Body of pancreas (tissue), 4 donors: ENCODE measurements around the gene NPIPB8. TPM values are rescaled to one million over a fixed set of nuclear protein-coding genes. Genes with fewer than 3 reads are reported as not detected.
"Not testable (repeated sequence)": the region's sequence is repeated elsewhere in the genome, so short reads cannot be mapped to it uniquely, and the experiment has no call there.

Source experiments
- ATAC-seq: fragments of 150-250 bp; one replicate; pipeline ENCODE4 v1.9.1; 2016
- DNase-seq, 4 donors: peaks; one replicate each; pipeline ENCODE4 v3.0.0-alpha.2; 2019
- H3K27ac ChIP-seq, 4 donors: fragments of 200-600 bp; sonication (generic); 1 replicate in 3 of 4; 2 replicates in 1 of 4; pipeline versions ENCODE4 v1.5.1 to v1.6.1; 2016 to 2019; ENCODE audit warnings: mild to moderate bottlenecking in 1 of 4, mixed read lengths in 1 of 4, moderate library complexity in 1 of 4
- H3K27me3 ChIP-seq, 2 donors: fragments of 200-600 bp; sonication (generic); one replicate each; pipeline ENCODE4 v1.6.0; 2016; ENCODE audit warnings: mild to moderate bottlenecking in 1 of 2
- H3K36me3 ChIP-seq, 2 donors: fragments of 200-600 bp; sonication (generic); replicated peaks in 1 of 2; 2 replicates each; pipeline ENCODE4 v1.5.1; 2016; ENCODE audit warnings: low read depth in 2 of 2; ENCODE audit not compliant: insufficient read depth in 1 of 2
- H3K4me1 ChIP-seq: fragments of 200-600 bp; sonication (generic); one replicate; pipeline ENCODE4 v1.6.0; 2016
- H3K4me3 ChIP-seq, 2 donors: fragments of 200-600 bp; sonication (generic); 1 replicate in 1 of 2; 2 replicates in 1 of 2; pipeline ENCODE4 v1.5.1; 2016 to 2019
- H3K9me3 ChIP-seq, 3 donors: fragments of 200-600 bp; sonication (generic); 1 replicate in 2 of 3; 2 replicates in 1 of 3; pipeline ENCODE4 v1.5.1; 2016
- POLR2A ChIP-seq, 3 donors: fragments of 450-650 bp; IDR thresholded peaks; one replicate each; pipeline ENCODE4 v1.6.1; 2016; ENCODE audit warnings: antibody characterized with exemption in 3 of 3, mild to moderate bottlenecking in 2 of 3
- WGBS, 2 donors: methylation state at CpG; one replicate each; pipeline ENCODE4 v1.1.5; 2017; 5-methylcytosine and 5-hydroxymethylcytosine counted together
- intact Hi-C: fragments of 100-400 bp; cut with DNase I; formaldehyde crosslinking; loops from one replicate; pipeline ENCODE4 v1.15.1; 2023
- total RNA-seq, 2 donors: library from RNA; depleted of rRNA; stranded (reverse); fragments of >200 nt; gene quantifications; one replicate each; pipeline ENCODE4 v1.1.0, GENCODE V29; 2016
- TF ChIP-seq, protein P1 (sequence below), 7 experiments: fragments of 450-650 bp in 4 of 7; fragments of 200-600 bp in 3 of 7; sonication (generic) in 3 of 7; IDR thresholded peaks; one replicate each; pipeline ENCODE4 v1.5.1; 2016 to 2019; ENCODE audit warnings: antibody characterized with exemption in 7 of 7

The NPIPB8 gene
- total RNA-seq = under 1 TPM in 1 of 2 donors, not detected in 1; 0.52 TPM

DNA sequence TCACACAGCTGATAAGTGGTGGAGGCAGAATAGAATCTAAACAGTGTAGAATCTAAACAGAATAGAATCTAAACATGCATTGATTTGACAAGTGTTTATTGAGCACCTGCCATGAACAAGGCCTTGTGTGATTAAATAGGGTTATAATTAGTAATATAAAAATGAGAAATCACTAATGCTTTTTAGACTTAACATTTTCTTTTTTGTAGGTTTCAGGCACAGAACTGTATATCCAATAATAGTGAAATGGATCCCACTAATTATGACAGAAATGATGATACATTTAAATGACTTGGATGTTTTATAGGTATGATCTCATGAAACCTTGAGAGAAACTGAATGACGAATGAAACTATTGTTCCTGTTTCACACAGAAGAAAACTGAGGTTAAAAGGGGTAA is at the start of gene NPIPB8:
Gene NPIPB8 (plus strand): TSS at position 301 of the 400 bp plus-strand sequence. CDS start 296 bp downstream, outside the sequence.
- not testable (repeated sequence) for ATAC-seq, H3K4me3 ChIP-seq
- WGBS, 2 donors = 50 to 100% methylated on average over 1 of the region's 1 CpG

DNA sequence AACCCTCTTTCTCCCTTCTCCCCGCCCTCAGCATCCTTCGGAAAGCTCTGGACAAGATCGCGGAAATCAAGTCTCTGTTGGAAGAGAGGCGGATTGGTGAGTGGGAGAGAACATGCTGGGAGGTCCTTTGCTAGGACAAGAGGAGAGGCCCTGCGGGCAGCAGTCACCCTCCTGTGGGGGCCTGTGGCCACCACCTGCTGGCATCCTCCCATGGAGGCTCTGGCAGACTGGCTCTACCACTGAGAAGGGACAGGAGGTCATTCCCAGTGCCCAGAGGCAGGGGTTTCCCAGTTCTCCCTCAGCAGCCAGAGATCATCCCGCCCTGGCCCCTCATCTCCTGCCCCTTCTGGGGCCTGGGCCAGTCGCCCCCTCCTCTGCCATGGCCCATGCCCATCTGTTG is 48.8 kb upstream of the NPIPB8 start:
- no peak overlapping the region for H3K27ac ChIP-seq
- no peak overlapping the region for H3K4me3 ChIP-seq
- intact Hi-C loops = no loop called here
- no peak for TF ChIP-seq POLR2A (IDR thresholded peaks at IDR 0.05)
- TF ChIP-seq, protein P1, sequence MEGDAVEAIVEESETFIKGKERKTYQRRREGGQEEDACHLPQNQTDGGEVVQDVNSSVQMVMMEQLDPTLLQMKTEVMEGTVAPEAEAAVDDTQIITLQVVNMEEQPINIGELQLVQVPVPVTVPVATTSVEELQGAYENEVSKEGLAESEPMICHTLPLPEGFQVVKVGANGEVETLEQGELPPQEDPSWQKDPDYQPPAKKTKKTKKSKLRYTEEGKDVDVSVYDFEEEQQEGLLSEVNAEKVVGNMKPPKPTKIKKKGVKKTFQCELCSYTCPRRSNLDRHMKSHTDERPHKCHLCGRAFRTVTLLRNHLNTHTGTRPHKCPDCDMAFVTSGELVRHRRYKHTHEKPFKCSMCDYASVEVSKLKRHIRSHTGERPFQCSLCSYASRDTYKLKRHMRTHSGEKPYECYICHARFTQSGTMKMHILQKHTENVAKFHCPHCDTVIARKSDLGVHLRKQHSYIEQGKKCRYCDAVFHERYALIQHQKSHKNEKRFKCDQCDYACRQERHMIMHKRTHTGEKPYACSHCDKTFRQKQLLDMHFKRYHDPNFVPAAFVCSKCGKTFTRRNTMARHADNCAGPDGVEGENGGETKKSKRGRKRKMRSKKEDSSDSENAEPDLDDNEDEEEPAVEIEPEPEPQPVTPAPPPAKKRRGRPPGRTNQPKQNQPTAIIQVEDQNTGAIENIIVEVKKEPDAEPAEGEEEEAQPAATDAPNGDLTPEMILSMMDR (IDR thresholded peaks at IDR 0.05) = no peak
- WGBS, 2 donors = 92 to 94% methylated on average over 6 to 8 of the region's 8 CpGs
- H3K27me3 ChIP-seq = no peaks in the 10 kb centered on the region
- ATAC-seq (no peak), DNase-seq (no peak)
- H3K4me1 ChIP-seq = peaks cover 9% of the 10 kb centered on the region
- H3K9me3 ChIP-seq = no peaks in the 10 kb centered on the region
- peaks cover 11 to 15% of the 10 kb centered on the region in 2 donors for H3K36me3 ChIP-seq

More for the DNA sequence above, at the start of gene NPIPB8:
- H3K36me3 ChIP-seq, DNase-seq, H3K9me3 ChIP-seq, intact Hi-C loops, H3K4me1 ChIP-seq, H3K27ac ChIP-seq, H3K27me3 ChIP-seq: not testable (repeated sequence)

DNA sequence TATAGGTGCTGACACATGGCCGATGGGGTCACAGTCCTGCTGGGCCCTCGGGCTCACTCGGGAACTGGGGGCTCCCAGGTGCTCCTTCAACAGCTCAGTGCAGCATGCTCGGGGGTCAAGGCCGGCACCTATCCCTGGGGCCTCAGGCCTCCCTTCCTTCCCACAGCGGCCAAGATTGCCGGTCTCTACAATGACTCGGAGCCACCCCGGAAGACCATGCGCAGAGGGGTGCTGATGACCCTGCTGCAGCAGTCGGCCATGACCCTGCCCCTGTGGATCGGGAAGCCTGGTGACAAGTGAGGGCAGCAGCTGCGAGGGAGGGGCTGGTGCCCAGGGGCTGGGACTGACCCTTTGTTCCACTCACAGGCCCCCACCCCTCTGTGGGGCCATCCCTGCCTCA is 47.9 kb upstream of the NPIPB8 start:
- Histone ChIP-seq H3K4me1 (peaks cover 9% of the 10 kb centered on the region), H3K36me3 (peaks cover 11 to 15% of the 10 kb centered on the region in 2 donors), H3K4me3 (no peak overlapping the region), H3K27ac (no peak overlapping the region), H3K9me3 (no peaks in the 10 kb centered on the region), H3K27me3 (no peaks in the 10 kb centered on the region)
- ATAC-seq (no peak), DNase-seq (no peak)
- TF ChIP-seq, protein P1 (IDR thresholded peaks at IDR 0.05) = no peak
- TF ChIP-seq POLR2A (IDR thresholded peaks at IDR 0.05) = no peak
- WGBS, 2 donors = 91 to 93% methylated on average over 4 to 7 of the region's 13 CpGs
- intact Hi-C loops = no loop called here

DNA sequence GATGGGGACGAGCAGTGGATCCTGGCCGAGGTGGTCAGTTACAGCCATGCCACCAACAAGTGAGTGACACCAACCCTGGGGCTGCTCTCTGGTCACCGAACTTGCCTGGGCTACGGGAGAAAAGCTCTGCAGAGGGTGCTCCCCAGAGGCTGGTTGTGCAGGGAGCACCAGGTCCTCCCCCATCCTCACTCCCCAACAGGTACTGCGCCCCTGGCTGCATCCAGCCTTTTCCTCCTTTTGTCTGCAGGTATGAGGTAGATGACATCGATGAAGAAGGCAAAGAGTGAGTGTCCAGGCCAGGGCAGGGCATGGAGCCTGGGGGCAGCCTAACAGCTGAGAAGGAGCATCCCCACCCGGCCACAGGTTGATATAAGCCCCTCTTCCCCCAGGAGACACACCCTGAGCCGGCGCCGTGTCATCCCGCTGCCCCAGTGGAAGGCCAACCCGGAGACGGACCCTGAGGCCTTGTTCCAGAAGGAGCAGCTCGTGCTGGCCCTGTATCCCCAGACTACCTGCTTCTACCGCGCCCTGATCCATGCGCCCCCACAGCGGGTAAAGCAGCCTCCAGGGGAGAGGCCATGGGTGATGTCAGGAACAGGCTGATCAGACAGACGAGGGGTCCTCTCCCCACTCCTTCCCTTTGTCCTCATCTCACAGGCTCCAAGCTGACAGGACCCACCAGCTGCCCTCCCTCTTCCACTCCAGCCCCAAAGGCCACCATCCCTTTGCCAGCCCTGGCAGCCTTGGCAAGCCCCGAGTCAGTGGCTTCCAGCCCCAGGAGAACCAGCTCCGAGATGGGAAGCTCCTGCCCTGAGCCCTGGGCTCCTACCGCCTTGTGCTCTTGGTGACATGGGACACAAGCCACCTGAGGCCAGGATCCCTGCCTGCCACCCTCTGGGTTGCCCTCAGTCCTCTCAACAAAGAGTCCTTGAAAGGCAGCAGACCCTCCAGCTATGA is 47.2 kb upstream of the NPIPB8 start:
- Histone ChIP-seq H3K27ac (no peak overlapping the region), H3K36me3 (peaks cover 11 to 12% of the 10 kb centered on the region in 2 donors), H3K9me3 (no peaks in the 10 kb centered on the region), H3K4me1 (peaks cover 11% of the 10 kb centered on the region), H3K4me3 (no peak overlapping the region), H3K27me3 (no peaks in the 10 kb centered on the region)
- no peak for DNase-seq
- 92 to 96% methylated on average over 15 to 22 of the region's 22 CpGs for WGBS, 2 donors
- intact Hi-C loops = no loop called here
- no peak for TF ChIP-seq POLR2A (IDR thresholded peaks at IDR 0.05)
- no peak for ATAC-seq

DNA sequence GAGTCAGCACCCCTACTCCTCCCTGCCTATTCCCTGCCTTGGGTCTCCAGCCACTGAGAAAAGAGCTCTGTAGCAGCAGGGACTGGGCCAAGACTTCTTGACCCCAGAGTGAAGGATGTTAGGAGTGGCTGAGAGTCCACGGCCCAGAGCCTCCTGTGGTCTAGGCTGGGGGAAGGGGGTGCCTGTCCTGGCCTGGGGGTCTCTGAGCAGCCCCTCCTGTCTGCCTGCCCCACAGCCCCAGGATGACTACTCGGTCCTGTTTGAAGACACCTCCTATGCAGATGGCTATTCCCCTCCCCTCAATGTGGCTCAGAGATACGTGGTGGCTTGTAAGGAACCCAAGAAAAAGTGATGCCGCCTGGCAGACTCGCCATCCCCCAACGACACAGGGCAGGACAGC is 46.5 kb upstream of the NPIPB8 start:
- Histone ChIP-seq H3K9me3 (no peaks in the 10 kb centered on the region), H3K4me1 (peaks cover 12% of the 10 kb centered on the region), H3K36me3 (peaks cover 11 to 12% of the 10 kb centered on the region in 2 donors), H3K27ac (no peak overlapping the region), H3K4me3 (no peak overlapping the region), H3K27me3 (no peaks in the 10 kb centered on the region)
- no peak for TF ChIP-seq POLR2A (IDR thresholded peaks at IDR 0.05)
- TF ChIP-seq, protein P1 (IDR thresholded peaks at IDR 0.05) = no peak
- WGBS, 2 donors = 75 to 91% methylated on average over 5 to 6 of the region's 6 CpGs
- no peak for ATAC-seq
- intact Hi-C loops = no loop called here
- DNase-seq = no peak
